ENCODE results near the gene TNFRSF25.

DNA sequence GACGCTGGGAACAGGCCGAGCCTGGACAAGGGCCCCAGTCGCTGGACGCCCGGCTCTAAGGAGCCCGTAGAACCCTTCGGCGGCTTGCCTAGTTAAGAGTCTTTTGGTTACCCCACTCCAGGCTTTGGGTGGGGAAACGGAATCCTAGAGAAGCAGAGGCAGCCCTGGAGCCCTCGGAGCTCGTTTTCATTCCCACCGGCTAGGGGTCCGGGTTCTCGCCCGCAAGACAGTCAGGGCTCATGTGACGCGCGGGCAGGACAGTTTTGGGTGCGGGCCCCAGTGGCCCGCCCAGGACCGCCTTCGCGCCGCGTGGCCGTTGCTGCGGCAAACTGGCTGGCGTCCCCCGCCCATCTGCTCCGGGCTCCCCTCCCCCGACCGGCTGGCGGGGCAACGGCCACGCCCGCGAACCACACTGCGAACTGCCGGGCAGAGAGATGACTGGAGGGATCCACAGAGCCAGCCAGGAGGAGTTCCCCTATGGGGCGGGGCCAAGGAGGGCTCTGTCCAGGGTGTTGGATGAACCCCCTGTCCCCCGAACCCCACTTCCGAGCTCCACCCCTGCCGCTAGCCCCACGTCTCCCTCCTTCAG, 45.4 kb downstream of the TNFRSF25 start:
- TF ChIP-seq POLR2A (IDR thresholded peaks at IDR 0.05; ENCODE audit: control extremely low read depth in 1 of 2, low read depth in 2 of 2, low read length in 2 of 2) (no peak), POLR2AphosphoS5 (IDR thresholded peaks at IDR 0.05; ENCODE audit: low read depth, low read length) (no peak), HDAC2 (IDR thresholded peaks at IDR 0.05; ENCODE audit: borderline replicate concordance in 1 of 2, low read depth in 2 of 2, low read length in 2 of 2) (no peak), CHD1 (IDR thresholded peaks at IDR 0.05; ENCODE audit: low read depth, low read length) (no peak), EP300 (IDR thresholded peaks at IDR 0.05; ENCODE audit: borderline replicate concordance in 1 of 2, low read depth in 2 of 2, low read length in 2 of 2) (no peak), YY1 (IDR thresholded peaks at IDR 0.05; ENCODE audit: low read depth, low read length) (no peak), TAF1 (IDR thresholded peaks at IDR 0.05; ENCODE audit: low read depth, low read length) (no peak), CEBPB (IDR thresholded peaks at IDR 0.05; ENCODE audit: low read depth, low read length) (no peak), CBX8 (IDR thresholded peaks at IDR 0.05; ENCODE audit: borderline replicate concordance, low read depth, low read length) (no peak)
- TF ChIP-seq, protein P1, sequence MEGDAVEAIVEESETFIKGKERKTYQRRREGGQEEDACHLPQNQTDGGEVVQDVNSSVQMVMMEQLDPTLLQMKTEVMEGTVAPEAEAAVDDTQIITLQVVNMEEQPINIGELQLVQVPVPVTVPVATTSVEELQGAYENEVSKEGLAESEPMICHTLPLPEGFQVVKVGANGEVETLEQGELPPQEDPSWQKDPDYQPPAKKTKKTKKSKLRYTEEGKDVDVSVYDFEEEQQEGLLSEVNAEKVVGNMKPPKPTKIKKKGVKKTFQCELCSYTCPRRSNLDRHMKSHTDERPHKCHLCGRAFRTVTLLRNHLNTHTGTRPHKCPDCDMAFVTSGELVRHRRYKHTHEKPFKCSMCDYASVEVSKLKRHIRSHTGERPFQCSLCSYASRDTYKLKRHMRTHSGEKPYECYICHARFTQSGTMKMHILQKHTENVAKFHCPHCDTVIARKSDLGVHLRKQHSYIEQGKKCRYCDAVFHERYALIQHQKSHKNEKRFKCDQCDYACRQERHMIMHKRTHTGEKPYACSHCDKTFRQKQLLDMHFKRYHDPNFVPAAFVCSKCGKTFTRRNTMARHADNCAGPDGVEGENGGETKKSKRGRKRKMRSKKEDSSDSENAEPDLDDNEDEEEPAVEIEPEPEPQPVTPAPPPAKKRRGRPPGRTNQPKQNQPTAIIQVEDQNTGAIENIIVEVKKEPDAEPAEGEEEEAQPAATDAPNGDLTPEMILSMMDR (IDR thresholded peaks at IDR 0.05; ENCODE audit: control extremely low read depth in 1 of 3, insufficient read depth in 1 of 3, low read depth in 1 of 3, low read length in 3 of 3): no peak
- TF ChIP-seq, protein P2, sequence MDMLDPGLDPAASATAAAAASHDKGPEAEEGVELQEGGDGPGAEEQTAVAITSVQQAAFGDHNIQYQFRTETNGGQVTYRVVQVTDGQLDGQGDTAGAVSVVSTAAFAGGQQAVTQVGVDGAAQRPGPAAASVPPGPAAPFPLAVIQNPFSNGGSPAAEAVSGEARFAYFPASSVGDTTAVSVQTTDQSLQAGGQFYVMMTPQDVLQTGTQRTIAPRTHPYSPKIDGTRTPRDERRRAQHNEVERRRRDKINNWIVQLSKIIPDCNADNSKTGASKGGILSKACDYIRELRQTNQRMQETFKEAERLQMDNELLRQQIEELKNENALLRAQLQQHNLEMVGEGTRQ (IDR thresholded peaks at IDR 0.05; ENCODE audit: low read length): no peak
- TF ChIP-seq, protein P3, sequence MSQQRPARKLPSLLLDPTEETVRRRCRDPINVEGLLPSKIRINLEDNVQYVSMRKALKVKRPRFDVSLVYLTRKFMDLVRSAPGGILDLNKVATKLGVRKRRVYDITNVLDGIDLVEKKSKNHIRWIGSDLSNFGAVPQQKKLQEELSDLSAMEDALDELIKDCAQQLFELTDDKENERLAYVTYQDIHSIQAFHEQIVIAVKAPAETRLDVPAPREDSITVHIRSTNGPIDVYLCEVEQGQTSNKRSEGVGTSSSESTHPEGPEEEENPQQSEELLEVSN (IDR thresholded peaks at IDR 0.05): no peak
- TF ChIP-seq, protein P4, sequence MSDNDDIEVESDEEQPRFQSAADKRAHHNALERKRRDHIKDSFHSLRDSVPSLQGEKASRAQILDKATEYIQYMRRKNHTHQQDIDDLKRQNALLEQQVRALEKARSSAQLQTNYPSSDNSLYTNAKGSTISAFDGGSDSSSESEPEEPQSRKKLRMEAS (IDR thresholded peaks at IDR 0.05): 0 out of 2 replicates have a peak, but pooled peaks have one; percentile 43

Measured in H1 (cell line).